Measurements from ENCODE around the gene XXYLT1. TPM values are rescaled to one million over a fixed set of nuclear protein-coding genes. Genes with fewer than 3 reads are reported as not detected.

XXYLT1 gene
- total RNA-seq, 1 donor from 2014 or later: 10.5 TPM

GRCh38 chr3:195165265-195165609 is 105.7 kb downstream of the XXYLT1 start:
- Histone ChIP-seq H3K27me3 (ENCODE audit: control insufficient read depth, insufficient read depth, low read length) (no peaks in the 10 kb centered on the region), H3K4me3 (ENCODE audit: low read depth, low read length) (no peak overlapping the region), H3K36me3 (ENCODE audit: control insufficient read depth, insufficient read depth, low read length) (no peaks in the 10 kb centered on the region)
- DNase-seq (ENCODE audit: low read depth) (no peak), FAIRE-seq (no peak)
- no peak for TF ChIP-seq CTCF (IDR thresholded peaks at IDR 0.05; ENCODE audit: insufficient read depth, low read length, severe bottlenecking)

GRCh38 chr3:195164573-195165264 is 106.2 kb downstream of the XXYLT1 start:
- FAIRE-seq (no peak), DNase-seq (ENCODE audit: low read depth) (no peak)
- H3K27me3 ChIP-seq (ENCODE audit: control insufficient read depth, insufficient read depth, low read length): no peaks in the 10 kb centered on the region
- no peak for TF ChIP-seq CTCF (IDR thresholded peaks at IDR 0.05; ENCODE audit: insufficient read depth, low read length, severe bottlenecking)
- no peak overlapping the region for H3K4me3 ChIP-seq (ENCODE audit: low read depth, low read length)
- no peaks in the 10 kb centered on the region for H3K36me3 ChIP-seq (ENCODE audit: control insufficient read depth, insufficient read depth, low read length)

GRCh38 chr3:195163719-195164572 is 107.0 kb downstream of the XXYLT1 start:
- H3K4me3 ChIP-seq (ENCODE audit: low read depth, low read length): no peak overlapping the region
- no peak for TF ChIP-seq CTCF (IDR thresholded peaks at IDR 0.05; ENCODE audit: insufficient read depth, low read length, severe bottlenecking)
- H3K27me3 ChIP-seq (ENCODE audit: control insufficient read depth, insufficient read depth, low read length): no peaks in the 10 kb centered on the region
- FAIRE-seq (no peak), DNase-seq (ENCODE audit: low read depth) (no peak)
- H3K36me3 ChIP-seq (ENCODE audit: control insufficient read depth, insufficient read depth, low read length): no peaks in the 10 kb centered on the region

- no peak for DNase-seq (ENCODE audit: low read depth)
- Histone ChIP-seq H3K27me3 (ENCODE audit: control insufficient read depth, insufficient read depth, low read length) (no peaks in the 10 kb centered on the region), H3K36me3 (ENCODE audit: control insufficient read depth, insufficient read depth, low read length) (no peaks in the 10 kb centered on the region), H3K4me3 (ENCODE audit: low read depth, low read length) (no peak overlapping the region)
- FAIRE-seq: no peak
- TF ChIP-seq CTCF (IDR thresholded peaks at IDR 0.05; ENCODE audit: insufficient read depth, low read length, severe bottlenecking): no peak
These were observed 108.1 kb downstream of the XXYLT1 start for GRCh38 chr3:195162816-195163215.

GRCh38 chr3:195162033-195162669 is 108.8 kb downstream of the XXYLT1 start:
- H3K27me3 ChIP-seq (ENCODE audit: control insufficient read depth, insufficient read depth, low read length): no peaks in the 10 kb centered on the region
- FAIRE-seq: no peak
- DNase-seq (ENCODE audit: low read depth): no peak
- no peaks in the 10 kb centered on the region for H3K36me3 ChIP-seq (ENCODE audit: control insufficient read depth, insufficient read depth, low read length)
- no peak for TF ChIP-seq CTCF (IDR thresholded peaks at IDR 0.05; ENCODE audit: insufficient read depth, low read length, severe bottlenecking)
- no peak overlapping the region for H3K4me3 ChIP-seq (ENCODE audit: low read depth, low read length)
